Measurements from ENCODE around the gene ACACB.

Gene ACACB

DNA sequence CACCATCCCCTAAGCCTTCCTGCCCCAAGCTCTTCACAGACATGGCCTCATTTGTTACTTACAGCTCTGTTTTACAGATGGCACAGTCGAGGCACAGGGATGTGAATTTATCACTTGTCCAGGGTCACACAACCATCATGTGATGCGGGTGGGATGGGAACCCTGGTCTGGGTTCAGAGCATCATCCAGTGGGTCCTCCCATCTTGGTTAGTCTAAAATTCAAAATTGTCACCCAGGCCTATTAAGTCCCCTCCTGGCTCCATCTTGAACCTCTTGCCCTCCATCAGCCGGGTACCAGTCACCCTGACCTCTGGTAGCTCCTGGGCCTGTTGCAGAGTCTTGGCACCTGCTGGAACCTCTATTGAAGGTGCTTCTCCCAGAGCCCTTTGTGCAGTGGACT is 52.9 kb downstream of the ACACB start:
- TF ChIP-seq, protein P1, sequence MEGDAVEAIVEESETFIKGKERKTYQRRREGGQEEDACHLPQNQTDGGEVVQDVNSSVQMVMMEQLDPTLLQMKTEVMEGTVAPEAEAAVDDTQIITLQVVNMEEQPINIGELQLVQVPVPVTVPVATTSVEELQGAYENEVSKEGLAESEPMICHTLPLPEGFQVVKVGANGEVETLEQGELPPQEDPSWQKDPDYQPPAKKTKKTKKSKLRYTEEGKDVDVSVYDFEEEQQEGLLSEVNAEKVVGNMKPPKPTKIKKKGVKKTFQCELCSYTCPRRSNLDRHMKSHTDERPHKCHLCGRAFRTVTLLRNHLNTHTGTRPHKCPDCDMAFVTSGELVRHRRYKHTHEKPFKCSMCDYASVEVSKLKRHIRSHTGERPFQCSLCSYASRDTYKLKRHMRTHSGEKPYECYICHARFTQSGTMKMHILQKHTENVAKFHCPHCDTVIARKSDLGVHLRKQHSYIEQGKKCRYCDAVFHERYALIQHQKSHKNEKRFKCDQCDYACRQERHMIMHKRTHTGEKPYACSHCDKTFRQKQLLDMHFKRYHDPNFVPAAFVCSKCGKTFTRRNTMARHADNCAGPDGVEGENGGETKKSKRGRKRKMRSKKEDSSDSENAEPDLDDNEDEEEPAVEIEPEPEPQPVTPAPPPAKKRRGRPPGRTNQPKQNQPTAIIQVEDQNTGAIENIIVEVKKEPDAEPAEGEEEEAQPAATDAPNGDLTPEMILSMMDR (IDR thresholded peaks at IDR 0.05): no peak

DNA sequence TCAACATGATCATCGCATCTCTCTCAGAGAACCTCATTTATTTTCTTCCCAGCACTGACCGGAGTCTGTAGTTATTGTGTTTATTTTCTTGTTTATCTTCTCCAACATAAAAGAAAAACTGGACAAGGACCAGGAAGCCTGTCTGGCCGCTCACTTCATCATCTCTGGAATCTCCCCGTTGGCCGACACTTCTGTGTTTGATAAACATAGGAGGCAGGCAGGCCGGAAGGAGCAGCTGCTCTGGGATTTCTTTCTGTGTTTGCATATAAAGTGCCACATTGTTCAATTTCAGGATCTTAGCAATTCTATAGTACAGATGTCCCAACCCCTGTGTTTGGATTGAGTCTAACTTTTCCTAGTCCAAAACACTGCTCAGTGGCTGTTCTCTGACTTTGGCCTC is 53.3 kb downstream of the ACACB start:
- TF ChIP-seq, protein P1 (IDR thresholded peaks at IDR 0.05): no peak

DNA sequence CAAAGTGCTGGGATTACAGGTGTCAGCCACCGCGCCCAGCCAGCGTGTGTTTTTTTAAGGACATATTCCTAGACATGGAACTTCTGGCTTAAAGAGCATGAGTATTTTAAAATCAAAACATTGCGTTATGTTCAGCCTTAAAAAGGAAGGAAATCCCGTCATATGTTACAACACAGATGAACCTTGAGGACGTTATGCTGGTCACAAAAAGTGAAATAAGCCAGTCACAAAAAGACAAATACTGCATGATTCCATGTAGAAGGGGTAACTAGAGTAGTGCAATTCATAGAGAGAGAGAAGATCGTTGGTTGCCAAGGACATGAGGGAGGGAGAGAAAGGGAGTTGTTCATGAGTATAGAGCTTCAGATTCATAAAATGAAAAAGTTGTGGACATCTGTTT is 53.9 kb downstream of the ACACB start:
- TF ChIP-seq, protein P1 (IDR thresholded peaks at IDR 0.05): no peak

DNA sequence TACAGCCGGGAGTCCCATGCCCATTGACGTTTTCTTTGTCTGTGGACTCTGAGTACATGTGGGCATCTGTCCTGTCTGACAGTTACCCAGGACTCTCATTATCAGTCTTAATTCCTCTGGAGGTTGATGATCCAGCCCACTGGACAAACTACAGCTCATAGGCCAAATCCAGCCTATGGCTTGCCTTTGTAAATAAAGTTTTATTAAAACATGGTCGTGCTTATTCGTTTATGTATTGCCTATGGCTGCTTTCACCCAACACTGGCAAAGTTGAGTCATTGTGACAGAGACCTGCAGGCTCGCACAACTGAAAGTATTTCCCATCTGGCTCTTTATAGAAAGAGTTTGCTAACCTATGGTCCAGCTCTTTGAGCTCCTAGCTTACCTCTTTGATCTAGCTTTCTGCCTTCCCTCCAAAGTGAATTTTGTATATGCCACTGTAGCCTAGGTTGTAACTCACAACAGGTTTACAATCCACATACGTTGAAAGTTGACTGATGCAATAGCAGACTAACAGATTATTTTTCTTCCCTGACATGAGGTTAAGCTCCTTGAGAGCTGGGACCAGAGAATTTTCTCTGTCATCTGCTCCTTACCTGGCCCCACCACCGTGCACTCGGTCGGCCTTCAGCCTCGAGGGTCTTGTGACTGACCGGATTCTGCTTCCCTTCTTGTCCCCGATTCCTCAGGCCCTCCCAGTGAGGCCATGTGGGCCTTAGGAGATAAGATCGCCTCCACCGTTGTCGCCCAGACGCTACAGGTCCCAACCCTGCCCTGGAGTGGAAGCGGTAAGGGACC is 57.3 kb downstream of the ACACB start:
- TF ChIP-seq, protein P1 (IDR thresholded peaks at IDR 0.05): no peak

DNA sequence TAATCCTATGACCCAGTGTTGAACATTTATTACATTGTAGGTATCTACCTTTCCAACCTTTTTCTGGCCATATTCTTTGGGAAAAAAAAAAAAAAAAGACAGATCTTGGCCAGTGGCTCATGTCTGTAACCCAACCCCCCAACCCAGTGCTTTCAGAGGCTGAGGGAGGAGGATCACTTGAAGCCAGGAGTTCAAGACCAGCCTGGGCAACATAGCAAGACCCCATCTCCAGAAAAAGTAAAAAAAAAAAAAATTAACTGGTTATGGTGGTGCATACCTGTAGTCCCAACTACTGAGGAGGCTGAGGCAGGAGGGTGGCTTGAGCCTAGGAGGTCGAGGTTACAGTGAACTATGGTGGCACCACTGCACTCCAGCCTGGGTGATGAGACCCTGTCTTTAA is 58.1 kb downstream of the ACACB start:
- TF ChIP-seq, protein P1 (IDR thresholded peaks at IDR 0.05): no peak

DNA sequence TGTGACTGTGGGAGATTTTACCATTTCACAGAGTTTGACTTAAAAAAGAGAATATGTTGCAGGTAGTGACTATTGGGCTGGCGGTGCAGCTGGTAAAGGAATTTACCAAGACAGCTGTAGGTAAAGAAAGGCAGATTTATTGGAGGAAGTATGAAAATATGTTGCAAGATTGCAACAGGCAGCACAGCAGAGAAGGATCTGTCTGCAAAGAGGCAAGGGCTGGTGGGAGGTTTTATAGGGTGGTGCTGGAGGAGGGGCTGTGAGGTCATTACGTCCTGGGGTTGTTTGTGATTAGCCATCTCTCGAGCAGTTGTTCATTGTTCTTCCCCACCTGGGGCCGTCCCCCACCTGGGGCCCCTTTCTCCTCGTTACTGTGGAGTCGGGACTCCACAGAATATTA is 62.1 kb downstream of the ACACB start:
- TF ChIP-seq, protein P1 (IDR thresholded peaks at IDR 0.05): no peak

DNA sequence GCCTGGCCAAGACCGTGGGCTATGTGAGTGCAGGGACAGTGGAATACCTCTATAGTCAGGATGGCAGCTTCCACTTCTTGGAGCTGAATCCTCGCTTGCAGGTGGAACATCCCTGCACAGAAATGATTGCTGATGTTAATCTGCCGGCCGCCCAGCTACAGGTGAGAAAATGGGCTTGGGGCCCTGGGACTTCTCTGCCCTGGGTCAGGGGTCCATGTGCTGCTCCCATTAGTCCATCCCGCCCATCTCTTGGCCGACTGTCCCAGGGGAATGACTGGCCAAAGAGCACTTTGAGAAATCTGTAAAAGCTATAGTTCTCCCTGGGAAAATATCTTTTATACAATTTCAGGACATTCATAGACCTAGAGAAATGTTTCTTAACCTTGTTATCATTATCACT is 63.5 kb downstream of the ACACB start:
- TF ChIP-seq, protein P1 (IDR thresholded peaks at IDR 0.05): no peak
